NCI-H345 treated with DMSO at 0.1 percent for 48 hours (cell line): ENCODE results near the gene FGF8.
"Not testable (repeated sequence)": the region's sequence is repeated elsewhere in the genome, so short reads cannot be mapped to it uniquely, and the experiment has no call there.

ENCODE experiments used
- DNase-seq: peaks from one replicate; lab custom pipeline; 2025; ENCODE audit not compliant: unreplicated experiment; lab: John Stamatoyannopoulos, UW

The FGF8 gene, protein sequence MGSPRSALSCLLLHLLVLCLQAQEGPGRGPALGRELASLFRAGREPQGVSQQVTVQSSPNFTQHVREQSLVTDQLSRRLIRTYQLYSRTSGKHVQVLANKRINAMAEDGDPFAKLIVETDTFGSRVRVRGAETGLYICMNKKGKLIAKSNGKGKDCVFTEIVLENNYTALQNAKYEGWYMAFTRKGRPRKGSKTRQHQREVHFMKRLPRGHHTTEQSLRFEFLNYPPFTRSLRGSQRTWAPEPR

DNA sequence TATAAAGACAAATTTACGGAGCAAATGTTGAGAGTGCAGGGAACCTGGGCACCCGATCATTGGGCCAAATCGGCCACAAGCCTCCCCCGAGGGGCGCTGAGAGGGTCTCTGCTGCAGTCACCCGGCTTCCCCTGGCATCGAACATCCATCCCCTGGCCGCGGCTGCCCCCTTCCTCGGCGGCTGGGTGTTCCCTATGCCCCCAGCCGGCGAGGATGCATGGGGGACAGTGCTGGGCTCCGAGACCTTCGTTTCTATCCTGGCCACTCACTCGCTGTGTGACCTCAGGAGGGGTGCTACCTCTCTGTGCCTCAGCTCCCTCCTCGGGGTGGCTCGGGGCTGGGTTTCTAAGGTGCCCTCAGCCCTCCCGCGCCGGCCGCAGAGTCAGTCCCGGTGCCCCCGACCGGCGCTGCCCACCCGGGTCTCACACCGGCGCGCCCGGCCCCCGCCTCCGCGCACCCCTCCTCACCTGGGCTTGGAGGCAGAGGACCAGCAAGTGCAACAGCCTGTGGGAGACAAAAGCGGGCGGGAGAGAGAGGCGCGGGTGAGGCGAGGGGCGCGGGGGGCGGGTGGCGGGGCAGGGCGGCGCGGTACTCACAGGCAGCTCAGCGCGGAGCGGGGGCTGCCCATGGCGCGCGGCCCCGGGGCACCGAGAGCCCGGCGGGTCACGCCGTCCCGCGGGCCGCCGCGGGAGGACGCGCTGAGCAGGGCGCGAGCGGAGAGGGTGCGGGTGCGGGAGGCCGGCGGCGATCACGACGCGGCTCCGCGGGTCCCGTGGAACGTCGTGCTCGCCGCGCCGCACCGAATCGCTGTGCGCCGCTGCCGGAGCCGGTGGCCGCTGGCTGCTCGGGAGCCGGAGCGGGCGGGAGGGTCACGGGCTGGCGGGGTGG, at the start of gene FGF8:
TSS of gene FGF8 (minus strand) at position 842 of the 888 bp plus-strand sequence. CDS start at position 628, 214 bp downstream.
- no peak for DNase-seq

GRCh38 chr10:101824736-101825135, 48.8 kb upstream of the FGF8 start:
- no peak for DNase-seq

GRCh38 chr10:101818872-101819633, 43.1 kb upstream of the FGF8 start:
- no peak for DNase-seq

DNA sequence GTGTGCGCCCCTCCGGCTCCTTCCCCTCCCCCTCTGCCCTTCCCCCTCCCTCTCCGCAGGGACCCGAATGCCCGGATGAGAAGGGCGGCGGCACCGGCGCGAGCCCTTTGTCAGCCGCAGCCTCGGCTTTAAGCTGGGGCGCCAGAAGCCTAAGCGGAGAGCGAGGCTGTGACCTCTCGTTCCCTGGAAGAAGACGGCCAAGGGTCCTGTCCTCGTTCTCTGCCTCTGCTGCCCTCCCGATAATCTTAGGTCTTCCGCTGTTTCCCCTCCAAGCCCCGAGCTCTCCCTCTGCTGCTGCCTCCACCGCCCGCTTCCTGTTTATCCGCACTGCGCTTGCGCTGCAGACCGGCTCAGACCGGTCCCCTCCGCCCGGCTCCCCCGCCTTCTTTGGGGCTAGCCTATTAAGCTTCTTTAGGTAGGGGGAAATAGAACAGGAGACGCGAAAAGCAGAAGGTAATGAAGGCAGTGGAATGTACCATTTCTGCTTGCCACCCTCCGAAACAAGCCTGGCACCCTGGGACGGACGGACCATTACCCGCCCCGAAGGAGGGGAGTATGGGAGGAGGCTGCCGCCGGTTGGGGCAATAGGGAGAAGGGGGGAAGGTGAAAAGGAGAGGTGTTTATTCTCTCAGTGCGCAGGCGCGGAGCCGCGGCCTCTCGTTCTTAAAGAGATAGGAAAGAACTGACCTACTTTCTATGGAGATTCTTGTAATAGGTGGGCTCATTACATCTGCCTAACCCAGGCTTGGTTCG, 42.4 kb upstream of the FGF8 start, which contains the start of gene OGA:
TSS of gene OGA (minus strand) at position 326 of the 753 bp plus-strand sequence. CDS start 422 bp downstream, outside the sequence.
- peak; percentile 95 for DNase-seq

GRCh38 chr10:101817337-101818118, 41.6 kb upstream of the FGF8 start:
- DNase-seq, result no peak

GRCh38 chr10:101816913-101817336, 41.0 kb upstream of the FGF8 start:
- DNase-seq, result no peak

DNA sequence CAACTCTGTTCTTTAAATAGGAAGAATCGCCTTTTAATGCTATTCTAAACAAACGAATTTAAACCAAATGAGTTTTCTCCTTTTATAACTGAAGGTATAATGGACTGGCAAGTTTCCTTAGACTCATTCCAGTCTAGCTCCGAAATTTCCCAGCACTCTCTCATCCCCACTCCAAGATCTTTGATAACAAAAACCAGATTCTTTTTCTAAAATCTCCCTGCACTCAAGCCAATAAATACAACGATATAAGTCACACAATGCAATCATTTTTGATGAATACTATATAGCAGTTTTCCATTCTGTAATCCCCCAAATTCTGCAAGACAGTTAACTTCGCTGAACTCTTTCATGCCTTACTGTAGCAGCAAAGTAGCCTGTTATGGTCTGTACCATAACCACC, 40.5 kb upstream of the FGF8 start:
- DNase-seq, result no peak

- no peak for DNase-seq
Measured at GRCh38 chr10:101814466-101815071, 38.7 kb upstream of the FGF8 start.

- DNase-seq, result no peak
Measured at GRCh38 chr10:101812606-101813005, 36.7 kb upstream of the FGF8 start.

DNA sequence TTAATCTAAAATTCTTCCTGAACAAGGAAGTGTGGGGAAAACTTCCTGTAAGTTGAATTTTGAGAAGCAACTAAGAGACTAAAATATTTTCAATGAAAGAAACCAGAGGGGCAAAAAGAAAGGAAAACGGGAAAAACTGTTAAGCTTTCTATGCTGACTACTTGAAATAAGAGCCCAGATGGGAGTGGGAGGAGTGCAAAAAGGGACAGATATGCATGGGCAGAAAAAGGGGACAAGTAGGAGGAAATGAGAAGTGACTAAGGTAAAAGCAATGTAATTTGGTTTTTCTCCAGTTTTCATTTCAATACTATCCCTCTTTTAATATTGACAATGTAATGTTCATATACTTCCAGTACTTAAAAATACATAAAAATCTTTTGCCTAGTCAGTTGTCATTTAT, 31.2 kb upstream of the FGF8 start:
- no peak for DNase-seq

DNA sequence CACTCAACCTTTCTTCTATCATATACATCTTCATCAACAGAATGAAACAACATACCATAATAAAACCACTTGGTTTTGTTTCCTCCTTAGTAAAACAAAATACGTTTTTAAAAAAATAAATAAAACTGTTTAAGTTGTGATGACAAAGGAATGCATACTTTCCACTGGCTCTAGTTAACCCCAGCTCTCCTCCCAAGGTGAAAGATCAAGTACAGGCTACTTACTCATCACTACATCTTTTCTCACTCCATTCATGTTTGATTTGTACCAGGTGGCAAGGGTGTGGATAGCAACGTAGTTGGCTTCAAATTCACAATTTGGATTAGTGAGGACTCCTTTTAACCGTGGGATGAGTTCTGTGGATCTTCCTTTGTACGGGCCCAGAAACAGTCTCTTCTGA, 27.6 kb upstream of the FGF8 start:
- DNase-seq, result no peak

DNA sequence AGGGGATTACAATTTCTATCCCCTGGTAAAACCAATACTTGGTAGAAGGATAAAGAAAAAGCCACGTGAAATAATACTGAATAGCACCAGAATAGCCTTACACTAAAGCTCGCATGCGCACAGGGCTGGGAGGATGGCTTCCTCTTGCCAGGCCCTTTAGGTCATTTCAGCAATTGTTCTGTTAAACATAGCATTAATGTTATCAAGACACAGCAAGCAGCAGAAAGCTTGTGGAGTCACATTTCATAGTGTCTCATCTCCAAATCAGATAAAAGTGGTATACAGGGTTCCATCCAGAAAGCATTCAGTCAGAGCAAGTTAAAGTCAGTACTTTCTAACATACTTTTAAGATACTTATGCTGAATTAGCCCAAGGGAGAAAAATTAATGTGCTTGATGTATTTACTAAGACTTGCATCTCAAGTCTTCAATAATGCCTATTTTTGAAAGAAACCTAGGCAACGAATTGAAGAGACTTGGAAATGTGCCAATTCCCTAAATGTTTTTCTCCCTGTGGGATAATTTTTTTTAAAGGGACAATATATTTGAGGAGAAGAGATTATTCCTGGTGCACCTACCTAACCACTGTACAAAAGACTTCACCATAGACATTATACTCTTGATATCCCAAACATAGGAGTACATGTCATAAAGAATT, 21.6 kb upstream of the FGF8 start:
- no peak for DNase-seq

- no peak for DNase-seq
Measured at GRCh38 chr10:101793526-101793925, 17.6 kb upstream of the FGF8 start.

- DNase-seq, result no peak
Measured at GRCh38 chr10:101789686-101790085, 13.8 kb upstream of the FGF8 start.

GRCh38 chr10:101789231-101789630, 13.3 kb upstream of the FGF8 start:
- not testable (repeated sequence) for DNase-seq

- DNase-seq, result no peak
Measured at GRCh38 chr10:101785801-101786200, 9.9 kb upstream of the FGF8 start.

- DNase-seq, result no peak
Measured at GRCh38 chr10:101784558-101784957, 8.6 kb upstream of the FGF8 start.

- no peak for DNase-seq
Measured at GRCh38 chr10:101783736-101784118, 7.8 kb upstream of the FGF8 start.
